CD4-positive, alpha-beta T cell treated with Interleukin-21 for 1 hour (primary cell): ENCODE results near the gene RGS17.
"Not testable (repeated sequence)": the region's sequence is repeated elsewhere in the genome, so short reads cannot be mapped to it uniquely, and the experiment has no call there.

Experiments used
- DNase-seq: peaks from one replicate; pipeline ENCODE4 v3.0.0-alpha.2; 2020

RGS17 gene

GRCh38 chr6:153131037-153131981, at the start of gene RGS17:
Gene RGS17 (minus strand): TSS chr6:153131282. CDS start chr6:153044018, 87,264 bp downstream.
- DNase-seq: peak; percentile 26

GRCh38 chr6:153172815-153173214, 41.7 kb upstream of the RGS17 start:
- DNase-seq: no peak

GRCh38 chr6:153170511-153170910, 39.4 kb upstream of the RGS17 start:
- DNase-seq: no peak

- DNase-seq: no peak
These were observed 36.8 kb upstream of the RGS17 start for GRCh38 chr6:153167907-153168306.

GRCh38 chr6:153167061-153167891, 36.2 kb upstream of the RGS17 start:
- DNase-seq: no peak

GRCh38 chr6:153162646-153163045, 31.6 kb upstream of the RGS17 start:
- DNase-seq: no peak

- no peak for DNase-seq
These were observed 31.1 kb upstream of the RGS17 start for GRCh38 chr6:153162172-153162571.

- no peak for DNase-seq
These were observed 29.1 kb upstream of the RGS17 start for GRCh38 chr6:153160221-153160620.

GRCh38 chr6:153150752-153151440, 19.8 kb upstream of the RGS17 start:
- DNase-seq: no peak

GRCh38 chr6:153150371-153150751, 19.3 kb upstream of the RGS17 start:
- DNase-seq: no peak

- no peak for DNase-seq
These were observed 18.8 kb upstream of the RGS17 start for GRCh38 chr6:153149891-153150290.

- no peak for DNase-seq
These were observed 15.3 kb upstream of the RGS17 start for GRCh38 chr6:153146413-153146812.

GRCh38 chr6:153145591-153145990, 14.5 kb upstream of the RGS17 start:
- DNase-seq: no peak

- no peak for DNase-seq
These were observed 12.1 kb upstream of the RGS17 start for GRCh38 chr6:153143200-153143599.

- DNase-seq: no peak
These were observed 9.2 kb upstream of the RGS17 start for GRCh38 chr6:153140299-153140698.

GRCh38 chr6:153138930-153139329, 7.8 kb upstream of the RGS17 start:
- no peak for DNase-seq

- DNase-seq: no peak
These were observed 4.6 kb upstream of the RGS17 start for GRCh38 chr6:153135681-153136080.

GRCh38 chr6:153133667-153134066, 2.6 kb upstream of the RGS17 start:
- not testable (repeated sequence) for DNase-seq

GRCh38 chr6:153130515-153131036, 506 bp downstream of the RGS17 start:
- no peak for DNase-seq

- no peak for DNase-seq
These were observed 1.1 kb downstream of the RGS17 start for GRCh38 chr6:153129873-153130514.

GRCh38 chr6:153126218-153126617, 4.9 kb downstream of the RGS17 start:
- DNase-seq: no peak

GRCh38 chr6:153125032-153125431, 6.0 kb downstream of the RGS17 start:
- no peak for DNase-seq
